ENCODE data around the gene GDF3.
"Not testable (repeated sequence)": the region's sequence is repeated elsewhere in the genome, so short reads cannot be mapped to it uniquely, and the experiment has no call there.

GDF3 gene

DNA sequence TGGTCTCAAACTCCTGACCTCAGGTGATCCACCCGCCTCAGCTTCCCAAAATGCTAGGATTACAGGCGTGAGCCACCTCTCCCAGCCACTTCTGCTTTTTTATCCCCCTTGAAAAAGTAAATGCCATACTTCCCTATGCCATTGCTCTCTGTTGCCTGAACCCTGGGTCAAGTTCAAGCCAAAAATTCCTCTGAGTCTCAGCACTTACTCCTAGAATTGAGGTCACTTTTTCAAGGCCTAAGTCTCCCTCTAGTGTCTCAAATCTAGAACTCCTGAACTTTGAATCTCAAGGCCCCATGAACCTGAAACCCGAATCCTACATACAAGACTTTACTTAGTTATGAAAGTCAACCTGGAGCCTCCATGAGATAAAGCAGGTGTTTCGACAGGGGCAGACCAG, 28.4 kb downstream of the GDF3 start:
- DNase-seq (ENCODE audit: low read depth), result peak; percentile 8

DNA sequence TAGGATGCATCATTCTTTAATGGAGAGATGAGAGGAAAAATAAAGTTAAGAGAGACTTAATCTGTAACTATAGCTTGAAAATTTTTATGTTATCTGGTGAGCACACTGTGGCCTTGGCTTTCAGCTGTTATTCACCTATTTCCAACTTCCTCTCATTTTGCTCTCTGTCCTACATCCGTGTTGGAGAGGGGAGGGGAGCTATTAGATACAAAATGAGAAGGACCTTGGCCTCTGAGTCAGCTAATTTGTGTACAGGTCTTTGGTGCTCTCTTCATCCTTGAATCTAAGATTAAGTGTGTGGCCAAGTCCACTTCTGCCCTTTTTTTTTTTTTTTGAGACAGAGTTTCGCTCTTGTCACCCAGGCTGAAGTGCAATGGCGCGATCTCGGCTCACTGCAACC, 29.0 kb downstream of the GDF3 start:
- DNase-seq (ENCODE audit: low read depth), result no peak

DNA sequence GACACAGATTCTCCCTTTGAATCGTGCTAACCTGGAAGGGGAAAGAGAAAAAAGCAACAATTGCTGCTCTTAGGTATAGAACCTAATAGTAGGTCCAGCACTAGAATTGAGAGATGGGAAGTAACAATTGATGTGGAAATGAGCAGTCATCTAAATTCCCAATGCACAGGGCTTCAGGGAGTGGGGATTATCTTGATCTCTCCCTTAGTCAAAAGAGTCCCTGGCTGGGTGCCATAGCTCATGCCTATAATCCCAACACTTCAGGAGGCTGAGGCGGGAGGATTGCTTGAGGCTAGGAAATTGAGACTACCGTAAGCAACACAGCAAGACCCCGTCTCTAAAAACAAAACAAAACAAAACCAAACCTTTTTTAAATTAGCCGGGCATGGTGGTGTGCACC, 33.8 kb downstream of the GDF3 start:
- no peak for DNase-seq (ENCODE audit: low read depth)

DNA sequence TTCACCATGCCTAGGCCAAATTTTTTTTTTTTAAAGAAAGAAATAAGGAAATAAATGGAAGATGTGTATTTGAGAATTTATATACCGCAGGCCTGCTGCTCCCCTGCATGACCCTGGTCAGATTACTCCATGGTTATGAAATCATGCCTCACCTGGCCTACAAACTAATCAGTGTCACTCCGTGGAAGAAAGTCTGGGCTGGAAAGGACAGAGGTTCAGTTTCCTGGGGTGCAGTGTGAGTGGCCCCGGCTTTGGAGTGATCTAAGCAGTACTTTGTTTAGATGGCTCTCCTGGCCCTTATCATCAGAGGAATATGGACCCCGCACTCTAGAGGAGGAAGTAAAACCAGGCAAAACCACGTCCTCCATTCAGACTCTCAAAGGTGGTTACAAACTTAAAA, 39.5 kb downstream of the GDF3 start:
- DNase-seq (ENCODE audit: low read depth), result no peak

DNA sequence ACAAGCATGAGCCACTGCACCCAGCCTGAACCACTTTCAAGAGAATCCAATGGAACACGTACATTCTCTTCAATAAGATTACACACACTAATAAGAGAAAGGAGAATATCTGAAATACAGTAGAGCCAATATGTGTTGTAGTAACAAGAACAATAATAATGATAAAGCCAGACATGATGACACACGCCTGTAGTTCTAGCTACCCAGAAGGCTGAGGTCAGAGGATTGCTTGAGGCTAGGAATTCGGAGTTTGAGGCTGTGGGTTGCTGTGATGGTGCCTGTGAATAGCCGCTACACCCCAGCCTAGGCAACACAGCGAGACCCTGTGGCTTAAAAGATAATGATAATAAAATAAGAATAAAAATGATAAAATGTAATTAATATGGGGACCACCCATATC, 45.5 kb downstream of the GDF3 start:
- DNase-seq (ENCODE audit: low read depth), result no peak

DNA sequence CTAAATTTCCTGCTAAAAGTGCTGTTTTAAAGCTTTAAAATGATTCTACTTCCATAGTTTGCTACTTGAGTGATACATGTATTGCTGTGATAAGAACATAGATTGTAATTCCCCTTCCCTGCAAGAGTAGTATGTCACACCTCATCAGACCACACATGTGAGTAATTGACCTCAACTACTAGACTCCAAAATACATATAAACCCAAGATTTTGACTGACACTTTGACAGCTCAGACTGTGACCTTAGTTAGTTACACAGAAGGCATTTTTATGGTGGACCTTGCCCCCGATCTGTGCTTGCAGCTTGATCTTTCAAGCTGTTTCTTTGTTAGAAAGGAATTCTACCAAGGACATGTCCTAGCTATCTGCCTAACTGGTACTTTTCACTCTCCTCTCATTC, 48.5 kb downstream of the GDF3 start:
- no peak for DNase-seq (ENCODE audit: low read depth)

DNA sequence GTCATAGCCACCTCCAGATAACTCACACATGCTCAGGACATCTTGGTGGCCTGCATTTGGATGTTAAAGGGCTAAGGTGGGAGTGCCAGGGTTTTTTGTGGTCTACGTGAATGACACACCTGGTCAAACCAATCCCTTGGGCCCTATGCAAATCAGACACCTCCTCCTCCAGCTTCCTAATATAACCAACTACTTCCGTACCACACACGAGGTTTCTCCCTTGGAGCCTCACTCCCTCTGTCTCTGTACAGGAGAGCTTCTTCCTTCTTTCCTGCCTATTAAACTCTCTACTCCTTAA, 49.4 kb downstream of the GDF3 start:
- no peak for DNase-seq (ENCODE audit: low read depth)

DNA sequence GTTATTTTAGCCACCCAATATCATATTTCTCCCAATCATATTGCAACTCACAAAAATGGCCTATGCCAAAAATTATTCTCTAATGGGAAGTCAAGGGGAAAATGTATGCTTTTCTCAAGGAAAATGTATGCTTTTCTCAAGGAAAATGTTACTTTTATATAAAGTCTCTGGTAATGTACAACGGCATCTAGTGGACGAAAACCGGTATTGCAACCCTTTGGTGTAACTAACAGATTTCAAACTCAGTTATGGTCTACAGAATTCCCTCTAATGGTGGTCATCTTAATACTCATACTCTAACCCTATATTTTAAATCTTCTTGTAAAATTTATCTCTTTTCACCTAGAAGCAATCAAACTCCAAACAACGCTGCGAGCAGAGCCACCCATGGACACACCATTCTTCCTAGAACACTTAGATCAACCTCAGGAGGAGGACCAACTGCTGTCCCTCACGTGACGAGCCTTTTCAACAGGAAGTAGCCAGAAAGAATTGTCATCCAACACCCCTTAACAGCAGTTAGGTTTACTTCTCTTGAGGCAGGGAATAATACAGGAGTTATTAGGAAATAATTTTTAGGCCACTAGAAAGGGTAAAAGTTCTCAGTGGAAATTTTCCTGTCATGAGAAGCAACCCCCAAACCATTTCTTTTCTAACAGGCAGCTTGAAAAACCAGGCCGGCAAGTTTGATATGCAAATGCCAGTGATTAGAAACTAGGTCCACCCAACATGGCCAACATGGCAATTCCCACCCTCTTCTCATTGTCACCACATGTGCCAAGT, 50.0 kb downstream of the GDF3 start:
- peak; percentile 26 for DNase-seq (ENCODE audit: low read depth)

DNA sequence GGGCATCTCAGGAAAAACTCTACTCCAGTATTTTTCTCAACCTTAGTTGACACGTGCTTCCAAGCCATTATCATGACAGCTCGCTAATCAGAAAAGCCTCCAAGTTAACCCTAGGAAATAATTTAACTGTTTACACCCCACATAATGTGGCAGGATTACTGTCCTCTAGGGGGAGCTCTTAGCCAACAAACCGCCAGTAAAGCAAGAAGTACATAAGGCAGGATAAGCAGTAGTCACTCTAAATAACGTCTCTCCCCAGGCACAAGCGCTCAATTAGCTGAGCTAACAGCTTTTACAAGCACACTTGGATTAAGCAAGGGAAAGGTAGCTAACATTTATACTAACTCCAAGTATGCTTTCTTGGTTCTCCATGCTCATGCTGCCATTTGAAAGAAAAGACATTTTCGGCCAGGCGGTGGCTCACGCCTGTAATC, 52.7 kb downstream of the GDF3 start:
- DNase-seq (ENCODE audit: low read depth), result peak; percentile 18

DNA sequence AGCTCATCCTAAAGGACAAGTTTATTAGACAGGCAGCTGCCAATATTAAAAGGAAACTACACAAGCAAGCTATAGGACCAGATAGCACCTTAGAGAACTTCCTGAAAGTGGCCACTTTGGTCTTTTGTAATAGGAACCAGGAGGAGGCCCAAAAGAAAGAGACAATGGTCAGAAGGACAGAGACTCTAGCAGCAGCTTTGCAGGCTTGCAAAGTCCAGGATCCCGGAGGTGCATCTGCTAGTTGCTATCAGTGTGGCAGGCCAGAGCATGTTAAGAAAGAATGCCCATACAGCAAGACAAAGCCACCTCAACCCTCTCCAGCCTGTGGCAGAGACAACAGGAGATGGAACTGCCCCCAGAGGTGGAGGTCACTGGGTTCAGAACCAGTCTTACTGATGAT, 53.3 kb downstream of the GDF3 start:
- no peak for DNase-seq (ENCODE audit: low read depth)

DNA sequence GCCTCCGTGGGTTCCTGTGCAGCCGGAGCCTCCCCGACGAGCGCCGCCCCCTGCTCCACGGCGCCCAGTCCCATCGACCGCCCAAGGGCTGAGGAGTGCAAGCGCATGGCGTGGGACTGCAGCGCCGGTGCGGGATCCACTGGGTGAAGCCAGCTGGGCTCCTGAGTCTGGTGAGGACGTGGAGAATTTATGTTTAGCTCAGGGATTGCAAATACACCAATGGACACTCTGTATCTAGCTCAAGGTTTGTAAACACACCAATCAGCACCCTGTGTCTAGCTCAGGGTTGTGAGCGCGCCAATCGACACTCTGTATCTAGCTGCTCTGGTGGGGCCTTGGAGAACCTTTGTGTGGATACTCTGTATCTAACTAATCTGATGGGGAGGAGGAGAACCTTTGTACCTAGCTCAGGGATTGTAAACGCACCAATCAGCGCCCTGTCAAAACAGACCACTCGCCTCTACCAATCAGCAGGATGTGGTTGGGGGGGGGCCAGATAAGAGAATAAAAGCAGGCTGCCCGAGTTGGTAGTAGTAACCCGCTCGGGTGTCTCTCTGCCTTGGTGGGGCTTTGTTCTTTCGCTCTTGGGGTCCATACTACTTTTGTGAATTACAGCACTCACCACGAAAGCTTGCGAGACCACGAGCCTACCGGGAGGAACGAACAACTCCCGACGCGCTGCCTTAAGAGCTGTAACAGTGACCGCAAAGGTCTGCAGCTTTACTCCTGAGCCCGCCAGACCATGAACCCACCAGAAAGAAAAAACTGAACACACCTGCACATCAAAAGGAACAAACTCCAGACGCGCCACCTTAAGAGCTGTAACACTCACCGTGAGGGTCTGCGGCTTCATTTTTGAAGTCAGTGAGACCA, 55.2 kb downstream of the GDF3 start:
- not testable (repeated sequence) for DNase-seq (ENCODE audit: low read depth)
